Upper lobe of left lung (tissue), 4 donors: ENCODE results near the gene SF3A1.

ENCODE experiments used
- EP300 ChIP-seq, 4 donors: sonication (generic); formaldehyde crosslinking; IDR thresholded peaks; one replicate each; pipeline ENCODE4 v1.5.1; 2017; ENCODE audit warnings: antibody characterized with exemption in 4 of 4, control low read depth in 2 of 4
- POLR2A ChIP-seq, 4 donors: fragments of 450-650 bp; IDR thresholded peaks; one replicate each; pipeline ENCODE4 v1.5.1; 2016 to 2017; ENCODE audit warnings: antibody characterized with exemption in 4 of 4, mild to moderate bottlenecking in 2 of 4
- TF ChIP-seq, protein P1 (sequence below), 6 experiments: fragments of 450-650 bp in 4 of 6; fragments of 200-600 bp in 2 of 6; sonication (generic) in 2 of 6; IDR thresholded peaks; one replicate each; pipeline ENCODE4 v1.5.1; 2016 to 2019; ENCODE audit warnings: antibody characterized with exemption in 6 of 6

DNA sequence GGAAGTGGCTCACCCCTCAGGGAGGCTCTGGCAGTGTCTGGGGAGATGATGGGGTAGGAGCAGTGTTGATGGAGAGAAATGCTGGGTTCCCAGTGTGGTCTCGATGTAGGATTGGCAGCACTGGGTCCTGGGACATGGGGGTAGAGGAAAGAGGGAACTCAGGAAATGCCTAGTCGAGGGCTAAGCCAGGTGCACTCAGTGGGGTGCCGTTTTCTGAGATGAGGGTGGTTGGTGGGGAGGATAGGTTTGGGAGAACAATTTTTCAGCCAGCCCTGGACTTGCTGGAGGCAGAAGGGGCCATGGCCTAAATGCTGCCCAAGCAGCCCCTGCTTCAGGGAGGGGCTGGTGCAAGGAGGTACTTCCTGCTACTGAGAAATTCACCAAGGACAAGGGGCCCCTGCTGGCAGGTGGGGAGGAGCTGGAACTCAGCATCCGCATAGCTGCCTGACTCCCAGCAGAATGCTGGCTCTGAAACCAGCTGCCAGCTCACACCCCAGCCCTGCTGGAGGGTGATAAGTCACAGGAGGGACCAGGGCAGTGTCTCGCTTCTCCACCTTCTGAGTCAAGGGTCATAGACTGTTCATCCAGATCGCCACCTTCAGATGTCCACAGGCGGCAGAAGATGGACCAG, 6.1 kb upstream of the SF3A1 start:
- TF ChIP-seq EP300 (IDR thresholded peaks at IDR 0.05): no peak
- TF ChIP-seq, protein P1, sequence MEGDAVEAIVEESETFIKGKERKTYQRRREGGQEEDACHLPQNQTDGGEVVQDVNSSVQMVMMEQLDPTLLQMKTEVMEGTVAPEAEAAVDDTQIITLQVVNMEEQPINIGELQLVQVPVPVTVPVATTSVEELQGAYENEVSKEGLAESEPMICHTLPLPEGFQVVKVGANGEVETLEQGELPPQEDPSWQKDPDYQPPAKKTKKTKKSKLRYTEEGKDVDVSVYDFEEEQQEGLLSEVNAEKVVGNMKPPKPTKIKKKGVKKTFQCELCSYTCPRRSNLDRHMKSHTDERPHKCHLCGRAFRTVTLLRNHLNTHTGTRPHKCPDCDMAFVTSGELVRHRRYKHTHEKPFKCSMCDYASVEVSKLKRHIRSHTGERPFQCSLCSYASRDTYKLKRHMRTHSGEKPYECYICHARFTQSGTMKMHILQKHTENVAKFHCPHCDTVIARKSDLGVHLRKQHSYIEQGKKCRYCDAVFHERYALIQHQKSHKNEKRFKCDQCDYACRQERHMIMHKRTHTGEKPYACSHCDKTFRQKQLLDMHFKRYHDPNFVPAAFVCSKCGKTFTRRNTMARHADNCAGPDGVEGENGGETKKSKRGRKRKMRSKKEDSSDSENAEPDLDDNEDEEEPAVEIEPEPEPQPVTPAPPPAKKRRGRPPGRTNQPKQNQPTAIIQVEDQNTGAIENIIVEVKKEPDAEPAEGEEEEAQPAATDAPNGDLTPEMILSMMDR (IDR thresholded peaks at IDR 0.05): no peak
- TF ChIP-seq POLR2A (IDR thresholded peaks at IDR 0.05): no peak
